Stimulated activated CD4-positive, alpha-beta T cell treated with anti-CD3 and anti-CD28 coated beads, TNF-alpha, amount 100 ng/mL, for 4 hours (primary cell): ENCODE results near the gene PCDHA7.
"Not testable (repeated sequence)": the region's sequence is repeated elsewhere in the genome, so short reads cannot be mapped to it uniquely, and the experiment has no call there.

Experiments
- DNase-seq, 3 experiments: peaks; one replicate each; pipeline ENCODE4 v3.0.0-alpha.2; 2020; ENCODE audit warnings: low read depth in 3 of 3

PCDHA7 gene, protein sequence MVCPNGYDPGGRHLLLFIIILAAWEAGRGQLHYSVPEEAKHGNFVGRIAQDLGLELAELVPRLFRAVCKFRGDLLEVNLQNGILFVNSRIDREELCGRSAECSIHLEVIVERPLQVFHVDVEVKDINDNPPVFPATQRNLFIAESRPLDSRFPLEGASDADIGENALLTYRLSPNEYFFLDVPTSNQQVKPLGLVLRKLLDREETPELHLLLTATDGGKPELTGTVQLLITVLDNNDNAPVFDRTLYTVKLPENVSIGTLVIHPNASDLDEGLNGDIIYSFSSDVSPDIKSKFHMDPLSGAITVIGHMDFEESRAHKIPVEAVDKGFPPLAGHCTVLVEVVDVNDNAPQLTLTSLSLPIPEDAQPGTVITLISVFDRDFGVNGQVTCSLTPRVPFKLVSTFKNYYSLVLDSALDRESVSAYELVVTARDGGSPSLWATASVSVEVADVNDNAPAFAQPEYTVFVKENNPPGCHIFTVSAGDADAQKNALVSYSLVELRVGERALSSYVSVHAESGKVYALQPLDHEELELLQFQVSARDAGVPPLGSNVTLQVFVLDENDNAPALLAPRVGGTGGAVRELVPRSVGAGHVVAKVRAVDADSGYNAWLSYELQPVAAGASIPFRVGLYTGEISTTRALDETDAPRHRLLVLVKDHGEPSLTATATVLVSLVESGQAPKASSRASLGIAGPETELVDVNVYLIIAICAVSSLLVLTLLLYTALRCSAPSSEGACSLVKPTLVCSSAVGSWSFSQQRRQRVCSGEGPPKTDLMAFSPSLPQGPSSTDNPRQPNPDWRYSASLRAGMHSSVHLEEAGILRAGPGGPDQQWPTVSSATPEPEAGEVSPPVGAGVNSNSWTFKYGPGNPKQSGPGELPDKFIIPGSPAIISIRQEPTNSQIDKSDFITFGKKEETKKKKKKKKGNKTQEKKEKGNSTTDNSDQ

DNA sequence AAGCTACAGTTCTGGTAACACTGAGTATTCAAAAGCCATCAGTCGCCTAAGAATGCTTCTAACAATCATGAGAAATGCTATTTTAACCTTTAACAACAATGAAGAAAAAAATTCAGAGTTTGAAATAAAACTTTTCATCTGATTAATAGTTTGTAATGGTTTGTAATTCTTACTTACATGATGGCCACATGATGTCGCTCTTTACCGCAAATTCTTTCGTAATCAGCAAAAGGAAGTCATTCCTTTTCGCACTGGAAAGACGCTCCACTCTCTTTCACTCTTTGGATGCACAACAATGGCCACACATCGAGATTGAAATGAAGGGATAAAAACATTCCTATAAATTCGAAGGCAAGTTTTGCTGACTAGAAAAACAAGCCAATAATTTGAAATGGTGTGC lies at the start of gene PCDHA7:
Gene PCDHA7, plus strand, starts transcription at position 277 of the 400 bp plus-strand sequence. Its CDS starts 115 bp downstream, at position 392.
- DNase-seq, result no peak

DNA sequence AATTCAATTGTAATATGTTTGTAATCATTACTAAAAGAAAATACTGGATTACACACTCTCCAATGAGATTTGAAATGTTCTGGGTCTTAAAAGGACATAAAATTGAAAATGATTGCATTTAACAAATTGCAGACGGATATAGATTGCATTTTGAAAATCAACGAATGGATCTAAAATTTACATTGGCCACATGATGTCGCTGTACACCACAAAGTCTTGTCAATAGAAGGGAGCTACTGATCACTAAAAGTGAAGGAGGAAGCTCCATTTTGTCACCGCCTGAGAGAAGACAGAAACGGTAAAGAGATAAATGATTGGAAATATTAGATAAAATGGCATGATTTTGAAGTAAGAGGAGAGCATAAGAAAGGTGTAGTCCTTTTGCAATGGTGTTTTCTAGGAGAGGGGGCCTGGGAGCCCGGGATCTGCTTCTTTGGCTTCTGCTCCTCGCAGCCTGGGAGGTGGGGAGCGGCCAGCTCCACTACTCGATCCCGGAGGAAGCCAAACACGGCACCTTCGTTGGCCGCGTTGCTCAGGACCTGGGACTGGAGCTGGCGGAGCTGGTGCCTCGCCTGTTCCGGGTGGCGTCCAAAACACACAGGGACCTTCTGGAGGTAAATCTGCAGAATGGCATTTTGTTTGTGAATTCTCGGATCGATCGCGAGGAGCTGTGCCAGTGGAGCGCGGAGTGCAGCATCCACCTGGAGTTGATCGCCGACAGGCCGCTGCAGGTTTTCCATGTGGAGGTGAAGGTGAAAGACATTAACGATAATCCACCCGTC lies 48.0 kb upstream of the PCDHA7 start, which contains the start of gene PCDHA1:
Gene PCDHA1, plus strand, starts transcription at position 236 of the 782 bp plus-strand sequence.
- DNase-seq, result no peak

DNA sequence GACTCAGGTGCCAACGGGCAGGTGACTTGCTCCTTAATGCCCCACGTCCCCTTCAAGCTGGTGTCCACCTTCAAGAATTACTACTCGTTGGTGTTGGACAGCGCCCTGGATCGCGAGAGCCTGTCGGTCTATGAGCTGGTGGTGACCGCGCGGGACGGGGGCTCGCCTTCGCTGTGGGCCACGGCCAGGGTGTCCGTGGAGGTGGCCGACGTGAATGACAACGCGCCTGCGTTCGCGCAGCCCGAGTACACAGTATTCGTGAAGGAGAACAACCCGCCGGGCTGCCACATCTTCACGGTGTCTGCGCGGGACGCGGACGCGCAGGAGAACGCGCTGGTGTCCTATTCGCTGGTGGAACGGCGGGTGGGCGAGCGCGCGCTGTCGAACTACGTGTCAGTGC lies 46.6 kb upstream of the PCDHA7 start:
- not testable (repeated sequence) for DNase-seq

DNA sequence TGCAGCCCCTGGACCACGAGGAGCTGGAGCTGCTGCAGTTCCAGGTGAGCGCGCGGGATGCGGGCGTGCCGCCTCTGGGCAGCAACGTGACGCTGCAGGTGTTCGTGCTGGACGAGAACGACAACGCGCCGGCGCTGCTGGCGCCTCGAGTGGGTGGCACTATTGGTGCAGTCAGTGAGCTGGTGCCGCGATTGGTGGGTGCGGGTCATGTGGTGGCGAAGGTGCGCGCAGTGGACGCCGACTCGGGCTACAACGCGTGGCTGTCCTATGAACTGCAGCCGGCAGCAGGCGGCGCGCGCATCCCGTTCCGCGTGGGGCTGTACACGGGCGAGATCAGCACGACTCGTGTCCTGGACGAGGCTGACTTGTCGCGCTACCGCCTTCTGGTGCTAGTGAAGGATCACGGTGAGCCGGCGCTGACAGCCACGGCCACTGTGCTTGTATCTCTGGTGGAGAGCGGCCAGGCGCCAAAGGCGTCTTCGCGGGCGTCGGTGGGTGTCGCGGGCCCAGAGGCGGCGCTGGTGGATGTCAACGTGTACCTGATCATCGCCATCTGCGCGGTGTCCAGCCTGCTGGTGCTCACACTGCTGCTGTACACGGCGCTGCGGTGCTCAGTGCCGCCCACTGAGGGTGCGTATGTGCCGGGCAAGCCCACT lies 46.1 kb upstream of the PCDHA7 start:
- not testable (repeated sequence) for DNase-seq

DNA sequence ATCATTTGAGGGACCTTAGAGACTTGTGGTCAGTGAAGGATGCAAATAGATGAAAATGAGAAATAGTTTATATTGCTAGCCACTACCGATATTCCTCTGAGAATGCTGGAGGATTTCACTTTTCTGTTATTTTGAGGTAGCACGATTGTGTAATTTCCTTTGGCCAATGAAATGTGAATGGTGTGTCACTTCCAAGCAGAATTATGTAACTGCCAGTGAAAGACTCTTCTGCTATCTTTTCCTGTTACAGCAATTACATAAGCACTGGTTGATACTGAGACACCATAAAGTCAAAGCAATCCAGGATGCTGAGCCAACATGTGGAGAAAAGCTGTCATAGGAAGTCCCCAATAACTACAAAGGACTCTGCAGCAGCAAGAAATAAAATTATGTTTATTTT lies 43.0 kb upstream of the PCDHA7 start:
- DNase-seq, result no peak

DNA sequence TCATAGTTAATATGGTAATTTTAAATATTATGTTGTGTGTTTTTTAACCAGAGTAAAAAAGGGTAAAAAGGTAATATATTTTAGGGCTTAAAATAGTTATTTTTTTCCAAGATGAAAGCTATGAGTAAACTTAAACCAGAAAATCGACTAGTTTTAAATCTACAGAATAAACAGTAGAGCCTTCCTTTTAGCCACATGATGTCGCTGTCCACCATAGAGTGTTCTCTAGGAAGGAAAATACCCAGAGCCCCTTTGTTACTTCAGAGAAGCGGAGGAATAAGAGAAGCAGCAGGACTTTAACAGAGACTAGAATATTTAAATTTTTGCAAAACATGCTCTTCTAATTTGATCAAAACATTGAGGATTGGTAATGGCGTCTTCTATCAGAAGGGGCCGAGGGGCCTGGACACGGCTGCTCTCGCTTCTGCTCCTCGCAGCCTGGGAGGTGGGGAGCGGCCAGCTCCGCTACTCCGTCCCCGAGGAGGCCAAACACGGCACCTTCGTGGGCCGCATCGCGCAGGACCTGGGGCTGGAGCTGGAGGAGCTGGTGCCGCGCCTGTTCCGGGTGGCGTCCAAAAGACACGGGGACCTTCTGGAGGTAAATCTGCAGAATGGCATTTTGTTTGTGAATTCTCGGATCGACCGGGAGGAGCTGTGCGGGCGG lies 39.3 kb upstream of the PCDHA7 start, which contains the start of gene PCDHA2:
Gene PCDHA2, plus strand, starts transcription at position 258 of the 664 bp plus-strand sequence.
- no peak for DNase-seq

DNA sequence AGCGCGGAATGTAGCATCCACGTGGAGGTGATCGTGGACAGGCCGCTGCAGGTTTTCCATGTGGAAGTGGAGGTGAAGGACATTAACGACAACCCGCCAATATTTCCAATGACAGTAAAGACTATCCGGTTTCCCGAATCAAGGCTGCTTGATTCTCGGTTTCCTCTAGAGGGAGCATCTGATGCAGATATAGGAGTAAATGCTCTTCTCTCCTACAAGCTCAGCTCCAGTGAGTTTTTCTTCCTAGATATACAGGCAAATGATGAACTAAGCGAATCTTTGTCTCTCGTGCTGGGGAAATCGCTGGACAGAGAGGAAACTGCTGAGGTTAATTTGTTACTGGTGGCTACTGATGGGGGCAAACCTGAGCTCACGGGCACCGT lies 38.8 kb upstream of the PCDHA7 start:
- no peak for DNase-seq

DNA sequence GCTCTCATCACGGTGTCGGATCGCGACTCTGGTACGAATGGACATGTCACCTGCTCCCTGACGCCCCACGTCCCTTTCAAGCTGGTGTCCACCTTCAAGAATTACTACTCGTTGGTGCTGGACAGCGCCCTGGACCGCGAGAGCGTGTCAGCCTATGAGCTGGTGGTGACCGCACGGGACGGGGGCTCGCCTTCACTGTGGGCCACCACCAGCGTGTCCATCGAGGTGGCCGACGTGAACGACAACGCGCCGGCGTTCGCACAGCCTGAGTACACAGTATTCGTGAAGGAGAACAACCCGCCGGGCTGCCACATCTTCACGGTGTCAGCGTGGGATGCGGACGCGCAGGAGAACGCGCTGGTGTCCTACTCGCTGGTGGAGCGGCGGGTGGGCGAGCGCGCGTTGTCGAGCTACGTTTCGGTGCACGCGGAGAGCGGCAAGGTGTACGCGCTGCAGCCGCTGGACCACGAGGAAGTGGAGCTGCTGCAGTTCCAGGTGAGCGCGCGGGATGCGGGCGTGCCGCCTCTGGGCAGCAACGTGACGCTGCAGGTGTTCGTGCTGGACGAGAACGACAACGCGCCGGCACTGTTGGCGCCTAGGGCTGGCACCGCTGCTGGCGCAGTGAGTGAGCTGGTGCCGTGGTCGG lies 37.9 kb upstream of the PCDHA7 start:
- DNase-seq, result not testable (repeated sequence)

DNA sequence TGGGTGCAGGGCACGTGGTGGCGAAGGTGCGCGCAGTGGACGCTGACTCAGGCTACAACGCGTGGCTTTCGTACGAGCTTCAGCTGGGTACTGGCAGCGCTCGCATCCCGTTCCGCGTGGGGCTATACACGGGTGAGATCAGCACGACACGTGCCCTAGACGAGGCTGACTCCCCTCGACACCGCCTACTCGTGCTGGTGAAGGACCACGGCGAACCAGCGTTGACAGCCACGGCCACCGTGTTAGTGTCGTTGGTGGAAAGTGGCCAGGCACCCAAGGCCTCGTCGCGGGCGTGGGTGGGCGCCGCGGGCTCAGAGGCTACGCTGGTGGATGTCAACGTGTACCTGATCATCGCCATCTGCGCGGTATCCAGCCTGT lies 37.4 kb upstream of the PCDHA7 start:
- no peak for DNase-seq

DNA sequence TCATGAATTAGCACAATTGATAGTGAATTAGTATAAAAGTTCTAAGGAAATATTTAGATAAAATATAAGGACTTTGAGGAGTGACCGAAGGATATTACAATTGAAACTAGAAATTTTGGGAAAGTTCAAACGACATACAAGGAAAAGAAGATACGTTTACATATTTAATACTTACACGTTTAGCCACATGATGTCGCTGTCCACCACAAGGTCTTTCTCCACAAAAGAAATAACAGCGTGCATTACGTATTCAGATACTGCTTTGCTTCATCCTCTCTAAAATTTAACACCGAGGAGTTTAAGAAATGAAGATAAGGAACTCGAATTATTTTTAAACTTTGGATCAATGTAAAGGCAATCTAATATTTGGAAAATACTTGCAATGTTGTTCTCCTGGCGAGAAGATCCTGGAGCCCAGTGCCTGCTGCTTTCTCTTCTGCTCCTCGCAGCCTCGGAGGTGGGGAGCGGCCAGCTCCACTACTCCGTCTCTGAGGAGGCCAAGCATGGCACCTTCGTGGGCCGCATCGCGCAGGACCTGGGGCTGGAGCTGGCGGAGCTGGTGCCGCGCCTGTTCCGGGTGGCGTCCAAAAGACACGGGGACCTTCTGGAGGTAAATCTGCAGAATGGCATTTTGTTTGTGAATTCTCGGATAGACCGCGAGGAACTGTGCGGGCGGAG lies 33.1 kb upstream of the PCDHA7 start, which contains the start of gene PCDHA3:
Gene PCDHA3, plus strand, starts transcription at position 242 of the 678 bp plus-strand sequence.
- no peak for DNase-seq

DNA sequence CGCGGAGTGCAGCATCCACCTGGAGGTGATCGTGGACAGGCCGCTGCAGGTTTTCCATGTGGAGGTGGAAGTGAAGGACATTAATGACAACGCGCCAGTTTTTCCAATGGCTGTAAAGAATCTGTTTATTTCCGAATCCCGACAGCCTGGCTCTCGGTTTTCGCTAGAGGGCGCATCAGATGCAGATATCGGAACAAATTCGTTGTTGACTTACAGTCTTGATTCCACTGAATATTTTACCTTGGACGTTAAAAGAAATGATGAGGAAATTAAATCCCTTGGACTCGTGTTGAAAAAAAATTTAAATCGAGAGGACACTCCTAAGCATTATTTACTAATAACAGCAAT lies 32.6 kb upstream of the PCDHA7 start:
- DNase-seq, result no peak

DNA sequence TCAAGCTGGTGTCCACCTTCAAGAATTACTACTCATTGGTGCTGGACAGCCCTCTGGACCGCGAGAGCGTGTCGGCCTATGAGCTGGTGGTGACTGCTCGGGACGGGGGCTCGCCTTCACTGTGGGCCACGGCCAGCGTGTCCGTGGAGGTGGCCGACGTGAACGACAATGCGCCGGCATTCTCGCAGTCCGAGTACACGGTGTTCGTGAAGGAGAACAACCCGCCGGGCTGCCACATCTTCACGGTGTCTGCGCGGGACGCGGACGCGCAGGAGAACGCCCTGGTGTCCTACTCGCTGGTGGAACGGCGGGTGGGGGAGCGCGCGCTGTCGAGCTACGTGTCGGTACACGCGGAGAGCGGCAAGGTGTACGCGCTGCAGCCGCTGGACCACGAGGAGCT lies 31.7 kb upstream of the PCDHA7 start:
- DNase-seq, result not testable (repeated sequence)

DNA sequence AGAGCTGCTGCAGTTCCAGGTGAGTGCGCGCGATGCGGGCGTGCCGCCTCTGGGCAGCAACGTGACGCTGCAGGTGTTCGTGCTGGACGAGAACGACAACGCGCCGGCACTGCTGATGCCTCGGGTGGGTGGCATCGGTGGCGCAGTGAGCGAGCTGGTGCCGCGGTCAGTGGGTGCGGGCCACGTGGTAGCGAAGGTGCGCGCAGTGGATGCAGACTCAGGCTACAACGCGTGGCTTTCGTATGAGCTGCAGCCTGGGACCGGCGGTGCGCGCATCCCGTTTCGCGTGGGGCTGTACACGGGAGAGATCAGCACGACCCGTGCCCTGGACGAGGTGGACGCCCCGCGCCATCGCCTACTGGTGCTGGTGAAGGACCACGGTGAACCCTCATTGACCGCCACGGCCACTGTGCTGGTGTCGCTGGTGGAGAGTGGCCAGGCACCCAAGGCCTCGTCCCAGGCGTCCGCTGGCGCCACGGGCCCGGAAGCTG lies 31.2 kb upstream of the PCDHA7 start:
- no peak for DNase-seq

DNA sequence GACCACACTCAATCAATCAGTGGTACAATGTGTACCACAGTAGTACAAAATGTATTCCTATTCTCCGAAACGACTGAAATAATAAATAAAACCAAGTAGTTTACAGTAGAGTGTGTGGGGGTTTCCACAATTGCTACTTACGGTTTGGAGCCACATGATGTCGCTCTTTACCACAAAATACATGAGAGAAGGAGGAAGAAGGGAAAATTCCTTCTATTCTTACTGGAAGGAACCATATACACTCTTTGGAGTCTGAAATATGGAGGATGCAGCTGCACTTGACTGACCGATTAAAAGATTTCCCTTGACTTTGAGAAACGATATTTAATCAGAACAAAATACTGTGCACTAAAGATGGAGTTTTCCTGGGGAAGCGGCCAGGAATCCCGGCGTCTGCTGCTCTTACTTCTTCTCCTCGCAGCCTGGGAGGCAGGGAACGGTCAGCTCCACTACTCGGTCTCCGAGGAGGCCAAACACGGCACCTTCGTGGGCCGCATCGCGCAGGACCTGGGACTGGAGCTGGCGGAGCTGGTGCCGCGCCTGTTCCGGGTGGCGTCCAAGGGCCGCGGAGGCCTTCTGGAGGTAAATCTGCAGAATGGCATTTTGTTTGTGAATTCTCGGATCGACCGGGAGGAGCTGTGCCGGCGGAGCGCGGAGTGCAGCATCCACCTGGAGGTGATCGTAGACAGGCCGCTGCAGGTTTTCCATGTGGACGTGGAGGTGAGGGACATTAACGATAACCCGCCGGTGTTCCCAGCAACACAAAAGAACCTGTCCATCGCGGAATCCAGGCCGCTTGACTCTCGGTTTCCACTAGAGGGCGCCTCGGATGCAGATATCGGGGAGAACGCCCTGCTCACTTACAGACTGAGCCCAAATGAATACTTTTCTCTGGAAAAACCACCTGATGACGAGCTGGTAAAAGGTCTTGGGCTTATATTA lies 27.0 kb upstream of the PCDHA7 start, which contains the start of gene PCDHA4:
Gene PCDHA4, plus strand, starts transcription at position 235 of the 942 bp plus-strand sequence.
- DNase-seq, result no peak

DNA sequence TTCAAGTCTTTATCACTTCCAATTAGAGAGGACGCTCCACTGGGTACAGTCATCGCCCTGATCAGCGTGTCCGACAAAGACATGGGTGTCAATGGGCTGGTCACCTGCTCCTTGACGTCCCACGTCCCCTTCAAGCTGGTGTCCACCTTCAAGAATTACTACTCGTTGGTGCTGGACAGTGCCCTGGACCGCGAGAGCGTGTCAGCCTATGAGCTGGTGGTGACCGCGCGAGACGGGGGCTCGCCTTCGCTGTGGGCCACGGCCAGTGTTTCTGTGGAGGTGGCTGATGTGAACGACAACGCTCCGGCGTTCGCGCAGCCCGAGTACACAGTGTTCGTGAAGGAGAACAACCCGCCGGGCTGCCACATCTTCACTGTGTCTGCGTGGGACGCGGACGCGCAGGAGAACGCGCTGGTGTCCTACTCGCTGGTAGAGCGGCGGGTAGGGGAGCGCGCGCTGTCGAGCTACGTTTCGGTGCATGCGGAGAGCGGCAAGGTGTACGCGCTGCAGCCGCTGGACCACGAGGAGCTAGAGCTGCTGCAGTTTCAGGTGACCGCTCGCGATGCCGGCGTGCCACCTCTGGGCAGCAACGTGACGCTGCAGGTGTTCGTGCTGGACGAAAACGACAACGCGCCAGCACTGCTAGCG lies 25.7 kb upstream of the PCDHA7 start:
- not testable (repeated sequence) for DNase-seq

DNA sequence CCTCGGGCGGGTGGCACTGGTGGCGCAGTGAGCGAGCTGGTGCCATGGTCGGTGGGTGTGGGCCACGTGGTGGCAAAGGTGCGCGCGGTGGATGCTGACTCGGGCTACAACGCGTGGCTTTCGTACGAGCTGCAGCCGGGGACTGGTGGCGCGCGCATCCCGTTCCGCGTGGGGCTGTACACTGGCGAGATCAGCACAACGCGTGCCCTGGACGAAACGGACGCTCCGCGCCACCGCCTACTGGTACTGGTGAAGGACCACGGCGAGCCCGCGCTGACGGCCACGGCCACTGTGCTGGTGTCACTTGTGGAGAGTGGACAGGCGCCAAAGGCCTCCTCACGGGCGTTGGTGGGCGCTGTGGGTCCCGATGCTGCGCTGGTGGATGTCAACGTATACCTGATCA lies 25.2 kb upstream of the PCDHA7 start:
- DNase-seq, result no peak
